Measurements from ENCODE around the gene SLC25A53.
"Not testable (repeated sequence)": the region's sequence is repeated elsewhere in the genome, so short reads cannot be mapped to it uniquely, and the experiment has no call there.

DNA sequence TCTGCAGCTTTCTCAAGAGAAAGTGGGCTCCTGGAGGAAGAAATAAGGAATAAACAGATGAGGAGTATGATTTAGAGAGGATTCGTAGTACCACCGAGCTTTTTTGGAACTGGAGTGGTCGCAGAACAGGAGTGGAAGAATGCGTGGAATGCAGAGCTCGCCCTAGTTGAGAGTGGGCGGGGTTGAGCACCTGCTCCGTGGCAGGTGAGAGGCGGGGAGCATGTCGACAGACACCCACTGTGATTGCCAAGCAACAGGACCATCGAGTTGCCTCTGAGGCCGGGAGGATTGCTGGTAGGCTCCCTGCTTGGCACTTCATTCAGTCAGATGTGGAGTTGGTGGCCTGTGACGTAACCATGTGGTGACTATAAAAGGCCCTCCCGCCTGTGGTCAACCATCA is 101.9 kb downstream of the SLC25A53 start:
- TF ChIP-seq POLR2AphosphoS5, POLR2A (IDR thresholded peaks at IDR 0.05): not testable (repeated sequence)
- TF ChIP-seq, protein P1, sequence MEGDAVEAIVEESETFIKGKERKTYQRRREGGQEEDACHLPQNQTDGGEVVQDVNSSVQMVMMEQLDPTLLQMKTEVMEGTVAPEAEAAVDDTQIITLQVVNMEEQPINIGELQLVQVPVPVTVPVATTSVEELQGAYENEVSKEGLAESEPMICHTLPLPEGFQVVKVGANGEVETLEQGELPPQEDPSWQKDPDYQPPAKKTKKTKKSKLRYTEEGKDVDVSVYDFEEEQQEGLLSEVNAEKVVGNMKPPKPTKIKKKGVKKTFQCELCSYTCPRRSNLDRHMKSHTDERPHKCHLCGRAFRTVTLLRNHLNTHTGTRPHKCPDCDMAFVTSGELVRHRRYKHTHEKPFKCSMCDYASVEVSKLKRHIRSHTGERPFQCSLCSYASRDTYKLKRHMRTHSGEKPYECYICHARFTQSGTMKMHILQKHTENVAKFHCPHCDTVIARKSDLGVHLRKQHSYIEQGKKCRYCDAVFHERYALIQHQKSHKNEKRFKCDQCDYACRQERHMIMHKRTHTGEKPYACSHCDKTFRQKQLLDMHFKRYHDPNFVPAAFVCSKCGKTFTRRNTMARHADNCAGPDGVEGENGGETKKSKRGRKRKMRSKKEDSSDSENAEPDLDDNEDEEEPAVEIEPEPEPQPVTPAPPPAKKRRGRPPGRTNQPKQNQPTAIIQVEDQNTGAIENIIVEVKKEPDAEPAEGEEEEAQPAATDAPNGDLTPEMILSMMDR (IDR thresholded peaks at IDR 0.05), result not testable (repeated sequence)

All from breast epithelium (tissue), 3 donors.